Ishikawa (cell line): ENCODE results near the gene GALNT2.

ENCODE experiments used
- CEBPB ChIP-seq: IDR thresholded peaks from 2 replicates; pipeline ENCODE4 v1.6.1; 2012
- CREB1 ChIP-seq: IDR thresholded peaks from 2 replicates; pipeline ENCODE4 v1.6.1; 2012; ENCODE audit warnings: low read depth
- EGR1 ChIP-seq: IDR thresholded peaks from 2 replicates; pipeline ENCODE4 v1.6.1; 2012
- EP300 ChIP-seq: IDR thresholded peaks from 2 replicates; pipeline ENCODE4 v1.6.1; 2012; ENCODE audit warnings: borderline replicate concordance
- FOXM1 ChIP-seq: IDR thresholded peaks from 2 replicates; pipeline ENCODE4 v1.6.1; 2012; ENCODE audit warnings: low read depth, borderline replicate concordance
- MAX ChIP-seq: IDR thresholded peaks from 2 replicates; pipeline ENCODE4 v1.6.1; 2012
- NFIC ChIP-seq: IDR thresholded peaks from 2 replicates; pipeline ENCODE4 v1.6.1; 2012
- RAD21 ChIP-seq: IDR thresholded peaks from 2 replicates; pipeline ENCODE4 v1.6.1; 2012; ENCODE audit warnings: low read depth
- REST ChIP-seq: IDR thresholded peaks from 2 replicates; pipeline ENCODE4 v1.6.1; 2012; ENCODE audit warnings: low read depth, mild to moderate bottlenecking
- TAF1 ChIP-seq: IDR thresholded peaks from 2 replicates; pipeline ENCODE4 v1.6.1; 2012; ENCODE audit warnings: low read depth, mild to moderate bottlenecking
- TCF12 ChIP-seq: IDR thresholded peaks from 2 replicates; pipeline ENCODE4 v1.6.1; 2012; ENCODE audit warnings: low read depth
- TEAD4 ChIP-seq: IDR thresholded peaks from 2 replicates; pipeline ENCODE4 v1.6.1; 2012
- USF1 ChIP-seq: IDR thresholded peaks from 2 replicates; pipeline ENCODE4 v1.6.1; 2012
- YY1 ChIP-seq: IDR thresholded peaks from 2 replicates; pipeline ENCODE4 v1.6.1; 2012; ENCODE audit warnings: low read depth
- ZBTB7A ChIP-seq: IDR thresholded peaks from 2 replicates; pipeline ENCODE4 v1.6.1; 2012; ENCODE audit warnings: low read depth

Gene GALNT2

GRCh38 chr1:230206207-230206606, 139.2 kb downstream of the GALNT2 start:
- no peak for TF ChIP-seq TEAD4
- TF ChIP-seq TAF1, result no peak
- TF ChIP-seq ZBTB7A, result no peak
- TF ChIP-seq NFIC, result no peak
- no peak for TF ChIP-seq MAX
- no peak for TF ChIP-seq TCF12
- TF ChIP-seq FOXM1, result no peak
- TF ChIP-seq REST, result no peak
- TF ChIP-seq CEBPB, result no peak
- no peak for TF ChIP-seq RAD21
- no peak for TF ChIP-seq YY1
- no peak for TF ChIP-seq EGR1
- no peak for TF ChIP-seq CREB1
- TF ChIP-seq USF1, result no peak
- no peak for TF ChIP-seq EP300

GRCh38 chr1:230206976-230207375, 139.9 kb downstream of the GALNT2 start:
- TF ChIP-seq TAF1 (no peak), USF1 (no peak), EGR1 (no peak)

- TF ChIP-seq MAX, result no peak
- TF ChIP-seq FOXM1, result no peak
- no peak for TF ChIP-seq YY1
- no peak for TF ChIP-seq NFIC
- TF ChIP-seq ZBTB7A, result no peak
- TF ChIP-seq EGR1, result no peak
Measured at GRCh38 chr1:230207598-230207997, 140.6 kb downstream of the GALNT2 start.

- TF ChIP-seq RAD21 (no peak), NFIC (no peak), EP300 (no peak), TAF1 (no peak), ZBTB7A (no peak), EGR1 (no peak)
Measured at GRCh38 chr1:230208619-230209261, 141.7 kb downstream of the GALNT2 start.

- TF ChIP-seq CEBPB, result no peak
- TF ChIP-seq YY1, result no peak
- no peak for TF ChIP-seq TCF12
- TF ChIP-seq MAX, result no peak
- TF ChIP-seq ZBTB7A, result no peak
- no peak for TF ChIP-seq NFIC
Measured at GRCh38 chr1:230210326-230210980, 143.4 kb downstream of the GALNT2 start.

- TF ChIP-seq TCF12 (no peak), NFIC (no peak), RAD21 (no peak), USF1 (no peak), CREB1 (no peak), FOXM1 (no peak), TAF1 (no peak), EGR1 (no peak), TEAD4 (no peak), MAX (no peak), CEBPB (no peak), YY1 (no peak)
Measured at GRCh38 chr1:230210981-230211336, 143.9 kb downstream of the GALNT2 start.
